GM18868 (cell line): ENCODE measurements around the gene LFNG.

ENCODE experiments used
- ATAC-seq: cut with Tn5 transposase; IDR thresholded peaks from one replicate; pipeline ENCODE4 v1.9.1; 2021; ENCODE audit warnings: mild to moderate bottlenecking, moderate library complexity; ENCODE audit not compliant: unreplicated experiment

LFNG gene

DNA sequence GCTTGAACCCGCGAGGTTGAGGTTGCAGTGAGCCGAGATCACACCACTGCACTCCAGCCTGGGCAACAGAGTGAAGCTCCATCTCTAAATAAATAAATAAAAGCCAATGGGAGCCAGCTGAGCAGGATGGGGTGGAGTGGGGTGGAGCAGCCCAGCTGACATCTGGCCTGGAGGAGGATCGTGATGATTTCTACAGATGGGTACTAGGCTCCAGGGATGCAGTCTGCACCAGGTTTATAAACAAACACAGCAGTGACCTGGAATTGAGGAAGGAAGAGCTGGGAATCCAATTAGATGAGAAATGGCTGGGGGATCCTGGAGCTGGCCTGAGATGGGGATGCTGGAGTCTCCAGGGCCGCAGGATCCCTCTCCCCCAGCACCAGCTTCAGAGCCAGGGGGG is 36.1 kb upstream of the LFNG start:
- ATAC-seq = no peak

DNA sequence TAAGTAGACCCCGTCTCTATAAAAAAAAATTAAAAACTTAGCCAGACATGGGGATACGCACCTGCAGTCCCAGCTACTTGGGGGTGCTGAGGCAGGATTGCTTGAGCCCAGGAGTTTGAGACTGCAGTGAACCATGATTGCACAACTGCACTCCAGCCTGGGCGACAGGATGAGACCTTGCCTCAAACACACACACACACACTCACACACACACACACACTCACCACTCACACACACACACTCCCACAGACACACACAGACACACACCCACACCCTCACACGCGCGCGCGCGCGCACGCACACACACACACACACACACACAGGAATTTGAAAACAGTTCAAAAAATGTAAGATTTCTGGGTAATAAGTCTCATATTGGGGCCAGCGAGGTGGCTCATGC is 34.7 kb upstream of the LFNG start:
- ATAC-seq = no peak

DNA sequence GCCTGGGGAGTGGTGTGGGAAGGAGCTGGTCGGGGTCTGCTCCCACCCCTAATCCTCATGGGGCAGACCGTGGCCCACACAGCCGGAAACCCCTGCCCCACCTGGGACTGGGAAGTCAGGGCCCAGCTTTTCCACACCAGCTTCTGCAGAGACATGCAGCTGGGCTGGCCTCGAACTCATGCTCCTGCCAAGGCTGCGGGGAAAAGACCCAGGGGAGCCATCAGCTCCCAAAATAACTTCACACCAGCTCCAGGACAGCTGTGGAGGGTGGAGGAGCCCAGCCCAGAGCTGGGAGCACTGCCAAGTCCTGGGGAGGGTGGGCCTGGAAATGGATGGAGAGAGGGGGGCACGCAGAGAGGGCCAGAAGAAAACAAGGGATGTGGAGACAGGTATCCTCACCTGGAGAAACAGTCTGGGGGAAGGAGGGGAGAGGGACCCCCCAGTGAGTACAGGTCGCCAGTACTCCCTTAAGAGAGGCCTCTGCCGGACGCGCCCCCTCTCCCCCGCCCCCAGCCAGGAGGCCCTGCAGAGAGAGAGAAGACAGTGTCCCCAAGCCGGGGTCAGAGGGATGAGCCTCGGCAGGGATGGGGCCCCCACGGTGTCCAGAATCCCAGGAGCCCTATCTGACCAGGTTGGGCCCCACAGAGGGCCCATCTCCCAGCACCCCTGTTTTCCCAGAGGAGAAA is 31.8 kb upstream of the LFNG start:
- no peak for ATAC-seq

DNA sequence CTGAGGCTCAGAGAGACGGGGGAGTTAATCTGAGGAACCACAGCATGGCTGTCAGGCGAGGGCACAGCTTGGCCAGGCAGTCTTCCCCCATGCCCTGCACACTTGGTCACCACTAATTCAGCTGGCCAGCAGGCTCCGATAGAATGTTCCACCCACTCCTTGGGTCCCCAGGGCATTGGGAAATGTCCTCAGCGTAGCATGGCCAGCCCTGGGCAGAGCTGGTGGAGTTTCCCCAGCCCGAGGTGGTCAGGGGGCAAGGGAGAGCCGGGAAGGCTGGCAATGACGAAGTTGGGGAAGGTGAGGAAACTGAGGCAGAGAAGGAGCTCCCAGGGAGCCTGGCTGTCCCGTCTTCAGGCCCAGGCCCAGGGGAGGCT is 31.3 kb upstream of the LFNG start:
- no peak for ATAC-seq

DNA sequence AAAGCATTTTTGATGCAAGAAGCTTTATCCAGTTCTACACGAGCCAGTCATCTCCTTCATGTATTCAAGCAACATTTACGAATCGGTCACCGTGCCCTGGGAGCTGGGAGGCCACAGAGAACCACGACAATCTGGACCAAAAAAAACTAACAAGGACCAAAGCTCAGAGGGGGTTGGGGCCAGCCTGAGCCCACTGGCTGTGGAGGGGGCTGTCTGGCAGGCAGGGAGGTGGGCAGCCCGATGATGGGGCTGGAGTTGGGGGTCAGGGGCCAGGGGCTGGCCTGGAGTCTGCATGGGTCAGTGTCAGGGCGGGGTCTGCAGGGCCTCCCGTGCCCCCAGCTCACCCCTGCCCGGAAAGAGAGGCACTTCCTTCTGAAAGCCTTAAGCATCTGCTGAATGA is 30.9 kb upstream of the LFNG start:
- ATAC-seq = no peak

DNA sequence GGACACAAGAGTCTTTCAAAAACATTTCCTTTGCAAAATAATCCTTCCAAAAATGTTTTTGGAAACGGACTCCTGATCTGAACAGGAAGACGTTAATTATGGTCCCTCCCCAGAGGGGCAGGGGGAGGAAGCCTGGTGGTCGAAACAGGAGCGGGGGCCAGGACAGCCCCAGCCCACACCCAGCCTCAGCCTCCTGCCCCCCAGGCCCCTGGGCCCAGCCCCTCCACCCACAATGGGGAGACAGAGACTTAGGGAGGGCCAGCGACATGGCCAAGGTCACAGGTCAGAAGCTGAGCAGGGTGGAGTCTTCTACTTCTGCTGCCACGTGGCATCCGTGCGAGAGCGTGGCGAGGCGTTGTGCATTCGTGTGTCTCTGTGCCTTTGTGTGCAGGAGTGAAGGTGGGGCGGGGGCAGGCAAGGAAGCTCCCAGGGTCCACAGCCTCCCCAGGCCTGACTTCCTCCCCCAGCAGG is 29.4 kb upstream of the LFNG start:
- ATAC-seq = no peak

DNA sequence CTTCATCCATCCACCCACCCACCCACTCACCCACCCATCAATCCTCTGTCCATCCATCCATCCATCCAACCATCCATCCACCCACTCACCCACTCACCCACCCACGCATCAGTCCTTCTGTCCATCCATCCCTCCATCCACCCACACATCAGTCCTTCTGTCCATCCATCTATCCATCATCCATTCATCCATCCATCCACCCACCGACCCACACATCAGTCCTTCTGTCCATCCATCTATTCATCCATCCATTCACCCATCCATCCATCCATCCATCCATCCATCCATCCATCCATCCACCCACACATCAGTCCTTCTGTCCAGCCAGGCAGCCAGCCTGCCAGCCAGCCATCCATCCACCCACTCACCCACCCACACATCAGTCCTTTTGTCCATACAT is 27.5 kb upstream of the LFNG start:
- no peak for ATAC-seq

DNA sequence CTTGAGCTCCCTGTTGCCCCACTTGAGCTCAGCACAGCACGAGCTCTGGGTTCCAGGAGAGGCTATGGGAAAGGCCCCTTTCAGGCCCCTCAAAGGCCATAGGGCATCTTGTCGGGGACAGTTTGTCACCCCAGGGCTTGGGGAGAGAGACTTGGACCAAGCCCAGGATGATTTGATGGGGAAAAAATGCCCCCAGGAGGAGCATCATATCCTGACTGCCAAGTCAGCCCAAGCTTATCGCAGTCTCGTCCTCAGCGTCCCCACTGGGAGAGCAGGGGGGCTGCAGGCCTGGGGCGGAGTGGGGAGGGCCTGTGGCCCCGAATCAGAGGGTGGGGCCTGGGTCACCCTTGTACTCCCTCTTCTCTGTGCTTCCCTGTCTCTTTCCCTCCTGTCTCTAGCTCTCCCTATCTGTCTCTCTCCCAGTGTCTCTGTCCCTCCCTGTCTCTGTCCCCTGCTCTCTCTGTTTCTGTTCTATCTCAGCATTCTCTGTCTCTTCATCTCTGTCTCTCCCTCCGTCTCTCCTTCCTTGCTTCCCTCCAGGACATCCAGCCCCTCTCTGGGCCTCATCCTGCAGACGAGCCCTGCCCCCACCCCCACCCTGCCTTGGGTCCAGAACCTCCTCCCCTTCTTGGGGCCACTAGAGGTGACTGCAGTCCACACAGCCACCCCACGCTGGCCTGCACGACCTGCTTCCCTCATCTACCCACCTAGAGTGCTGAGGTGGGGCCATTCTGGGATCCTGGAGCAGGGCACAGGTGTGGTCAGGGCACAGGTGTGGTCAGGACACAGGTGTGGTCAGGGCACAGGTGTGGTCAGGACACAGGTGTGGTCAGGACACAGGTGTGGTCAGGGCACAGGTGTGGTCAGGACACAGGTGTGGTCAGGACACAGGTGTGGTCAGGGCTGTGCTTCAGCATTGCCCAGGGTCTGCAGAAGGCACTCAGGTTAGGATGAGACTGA is 26.1 kb upstream of the LFNG start:
- ATAC-seq = no peak

DNA sequence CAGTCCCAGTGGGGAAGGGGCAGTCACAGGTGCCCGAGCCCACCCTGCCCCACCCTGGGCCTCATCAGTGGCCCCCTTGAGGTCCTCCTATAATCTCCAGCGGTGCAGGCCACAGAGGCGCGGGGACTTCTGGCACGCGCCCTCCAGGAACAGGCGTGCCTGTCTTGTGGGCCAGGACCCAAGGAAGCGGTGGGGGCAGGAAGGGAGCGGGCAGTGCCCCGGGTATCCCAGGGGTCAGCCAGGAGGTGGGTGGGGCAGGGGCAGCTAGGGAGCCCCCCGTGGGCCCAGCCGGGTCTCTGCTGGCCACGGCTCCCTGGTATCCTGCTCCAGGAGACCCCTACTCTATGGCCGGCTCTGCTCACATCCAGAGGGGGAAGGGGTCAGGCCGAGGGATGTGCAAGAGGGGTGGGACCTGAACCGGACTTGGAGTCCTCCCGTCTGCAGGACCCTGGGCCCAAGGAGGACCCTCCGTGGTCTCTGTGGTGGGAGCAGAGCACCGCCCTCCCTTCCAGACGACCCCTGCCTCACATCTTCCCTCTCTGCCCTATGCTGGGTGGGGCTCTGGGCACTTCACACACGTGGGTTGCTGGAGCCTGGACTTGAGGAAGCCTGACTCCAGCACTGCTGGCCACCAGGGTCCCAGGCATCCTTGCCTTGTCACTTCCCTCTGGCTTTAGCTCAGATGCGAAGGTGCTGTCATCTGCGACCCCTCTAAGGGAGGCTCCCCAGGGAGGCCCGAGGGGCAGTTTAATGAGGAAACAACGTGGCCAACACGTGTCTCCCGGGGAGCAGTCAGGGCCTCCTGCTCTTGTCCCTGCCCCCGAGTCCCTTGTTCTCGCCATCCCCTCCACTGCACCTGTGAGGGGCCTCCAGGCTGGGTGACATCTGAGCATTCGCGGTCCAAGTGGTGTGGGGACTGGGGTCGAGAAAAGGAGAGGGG is 25.1 kb upstream of the LFNG start:
- no peak for ATAC-seq

DNA sequence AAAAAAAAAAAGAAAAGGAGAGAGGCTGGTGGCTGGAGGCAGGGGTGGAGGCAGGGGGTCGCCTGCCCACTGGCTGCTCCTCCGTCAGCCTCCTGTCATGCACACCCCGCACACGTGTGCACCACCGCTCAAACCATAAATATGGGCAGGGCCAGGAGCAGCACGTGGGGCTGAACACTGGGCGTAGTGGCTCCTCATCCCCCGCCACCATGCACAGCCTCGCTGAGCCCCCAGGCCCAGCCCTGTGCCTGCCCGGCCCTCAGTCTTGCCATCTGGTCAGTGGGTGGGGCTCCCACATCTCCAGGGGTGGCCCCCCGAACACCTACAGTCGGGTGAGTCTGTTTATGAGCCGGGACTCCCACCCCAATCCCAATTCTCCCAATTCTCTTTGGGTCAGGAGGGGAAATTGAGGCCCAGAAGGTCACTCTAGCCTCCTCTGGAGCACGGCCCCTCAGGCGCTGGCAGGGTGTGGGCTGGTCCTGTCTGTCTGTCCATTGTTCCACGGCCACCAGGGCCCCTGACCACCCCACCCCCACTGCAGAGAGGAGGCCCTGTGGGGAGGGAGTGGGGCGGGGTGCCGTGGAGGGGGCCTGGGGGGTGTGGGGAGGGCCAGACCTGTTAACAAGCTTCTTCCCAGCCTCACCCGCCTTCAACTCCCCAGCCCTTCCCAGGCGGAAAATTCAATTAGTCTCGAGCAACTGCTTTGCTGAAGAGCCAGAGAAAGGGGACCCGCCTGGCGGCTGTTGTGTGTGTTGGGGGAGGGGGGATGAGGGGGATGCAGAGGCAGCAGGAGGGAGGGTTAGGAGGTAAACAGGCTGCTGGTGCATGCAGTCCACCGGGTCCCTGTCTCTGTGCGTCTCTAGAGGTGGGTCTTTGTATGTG is 23.9 kb upstream of the LFNG start:
- no peak for ATAC-seq

DNA sequence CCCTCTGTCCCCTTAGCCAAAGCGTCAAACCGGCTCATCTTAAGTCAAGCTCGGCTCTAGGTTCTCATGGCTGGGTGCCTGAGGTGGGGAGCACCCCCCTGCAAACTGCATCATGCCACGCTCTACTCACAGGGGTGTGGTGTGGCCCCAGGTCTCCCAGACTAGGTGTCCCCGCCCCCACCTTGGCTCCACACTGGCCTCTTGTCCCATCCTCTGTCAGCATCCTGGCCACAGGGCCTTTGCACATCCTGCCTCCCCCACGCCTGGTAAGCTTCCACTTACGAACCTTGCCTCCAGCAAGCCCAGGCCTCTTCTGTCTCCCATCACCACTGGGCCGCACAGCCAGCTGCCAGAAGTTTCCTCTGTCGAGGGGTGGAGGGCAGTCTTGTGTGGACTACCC is 23.2 kb upstream of the LFNG start:
- ATAC-seq = no peak

DNA sequence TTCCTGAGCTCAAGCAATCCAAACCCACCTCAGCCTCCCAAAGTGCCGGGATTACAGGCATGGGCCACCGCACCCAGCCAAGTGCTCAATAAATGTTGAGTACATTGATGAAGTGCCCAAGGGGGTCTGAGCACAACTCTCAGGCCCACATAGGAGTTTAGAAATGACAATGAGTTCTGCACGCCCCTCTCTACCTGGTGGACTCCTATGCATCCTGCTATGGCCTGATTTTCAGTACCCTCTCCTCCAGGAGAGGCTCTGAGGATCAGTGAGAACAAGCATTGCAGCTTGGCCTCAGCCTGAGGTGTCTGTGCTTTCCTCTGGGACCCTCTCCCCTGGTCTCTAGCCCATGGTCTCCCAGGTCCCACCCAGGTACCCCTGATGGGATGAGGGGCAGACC is 22.5 kb upstream of the LFNG start:
- ATAC-seq = no peak

DNA sequence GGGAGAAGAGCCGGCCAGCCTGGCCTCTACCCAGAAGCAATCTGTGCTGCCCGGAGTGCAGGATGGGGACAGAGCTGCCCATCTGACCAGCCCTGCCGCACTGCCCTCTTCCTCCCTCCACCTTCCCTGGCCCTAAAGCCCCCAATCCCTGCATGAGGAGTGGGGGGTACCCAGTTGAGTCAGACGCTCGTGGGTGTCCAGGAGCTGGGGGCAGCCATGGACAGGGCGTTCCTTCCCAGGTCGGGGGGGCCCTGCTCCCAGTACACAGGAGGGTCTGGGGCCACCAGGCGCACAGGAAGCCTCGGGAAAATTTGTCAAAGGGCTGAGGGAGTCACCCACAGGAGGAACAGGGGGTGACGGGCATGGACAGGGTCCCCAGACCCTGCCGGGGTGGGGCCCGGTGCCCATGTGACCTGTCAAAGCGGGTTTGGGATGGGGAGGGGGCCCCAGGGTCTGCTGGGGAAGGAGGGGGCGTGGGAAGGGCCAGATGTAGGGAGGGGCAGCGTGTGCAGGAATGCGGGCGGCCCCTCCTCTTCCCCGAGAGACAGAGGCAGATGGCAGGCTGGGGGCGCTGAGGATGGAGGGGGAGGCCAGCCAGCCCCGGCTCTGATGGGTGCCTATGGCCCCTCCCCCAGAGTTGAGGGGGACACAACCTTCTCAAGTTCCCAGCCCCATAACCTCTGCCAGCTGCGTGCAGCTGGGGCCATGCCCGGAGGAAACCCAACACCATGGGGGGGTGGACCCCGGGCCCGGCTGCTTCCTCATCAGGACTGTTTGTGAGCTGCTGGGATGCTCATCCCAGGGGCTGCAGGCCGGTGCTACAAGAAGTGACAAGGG is 21.9 kb upstream of the LFNG start:
- ATAC-seq = no peak

DNA sequence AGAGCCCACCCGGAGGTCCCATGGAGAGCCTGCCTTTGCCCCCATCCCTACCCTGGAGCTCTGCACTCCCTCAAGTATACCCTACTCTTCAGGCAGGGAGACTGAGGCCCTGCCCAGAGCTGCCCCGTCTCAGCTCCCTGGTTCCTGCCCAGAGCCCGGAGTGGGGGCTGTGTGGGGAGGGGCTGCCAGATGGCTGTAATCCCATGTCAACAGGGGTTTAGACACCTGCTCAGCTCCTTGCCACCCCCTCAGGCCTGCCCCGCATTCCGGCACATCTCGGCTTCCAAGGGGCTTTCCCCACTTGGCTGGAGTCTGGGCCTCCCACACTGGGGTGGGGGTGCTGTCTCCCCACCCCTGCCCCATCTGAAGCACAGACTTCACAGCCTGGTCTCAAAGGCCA is 20.9 kb upstream of the LFNG start:
- ATAC-seq = no peak

DNA sequence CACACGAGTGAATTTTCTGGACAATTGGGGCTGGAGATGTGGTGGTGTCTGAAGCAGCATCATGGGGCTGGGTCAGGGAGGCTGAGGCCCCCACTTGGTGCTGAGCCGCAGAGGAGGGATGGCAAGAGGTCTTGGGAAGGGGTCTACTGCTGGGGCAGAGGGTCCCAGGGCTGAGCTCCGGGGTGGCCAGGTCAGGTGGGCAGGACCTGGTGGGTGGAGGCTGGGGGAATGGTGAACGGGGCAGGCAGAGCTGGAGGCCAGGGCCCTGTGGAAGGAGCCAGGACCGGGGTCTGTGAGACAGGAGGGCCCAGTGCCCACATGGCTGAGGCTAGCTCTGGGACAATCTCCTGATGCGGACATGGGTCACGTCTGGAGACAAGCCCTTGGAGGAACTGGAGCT is 20.4 kb upstream of the LFNG start:
- ATAC-seq = no peak

DNA sequence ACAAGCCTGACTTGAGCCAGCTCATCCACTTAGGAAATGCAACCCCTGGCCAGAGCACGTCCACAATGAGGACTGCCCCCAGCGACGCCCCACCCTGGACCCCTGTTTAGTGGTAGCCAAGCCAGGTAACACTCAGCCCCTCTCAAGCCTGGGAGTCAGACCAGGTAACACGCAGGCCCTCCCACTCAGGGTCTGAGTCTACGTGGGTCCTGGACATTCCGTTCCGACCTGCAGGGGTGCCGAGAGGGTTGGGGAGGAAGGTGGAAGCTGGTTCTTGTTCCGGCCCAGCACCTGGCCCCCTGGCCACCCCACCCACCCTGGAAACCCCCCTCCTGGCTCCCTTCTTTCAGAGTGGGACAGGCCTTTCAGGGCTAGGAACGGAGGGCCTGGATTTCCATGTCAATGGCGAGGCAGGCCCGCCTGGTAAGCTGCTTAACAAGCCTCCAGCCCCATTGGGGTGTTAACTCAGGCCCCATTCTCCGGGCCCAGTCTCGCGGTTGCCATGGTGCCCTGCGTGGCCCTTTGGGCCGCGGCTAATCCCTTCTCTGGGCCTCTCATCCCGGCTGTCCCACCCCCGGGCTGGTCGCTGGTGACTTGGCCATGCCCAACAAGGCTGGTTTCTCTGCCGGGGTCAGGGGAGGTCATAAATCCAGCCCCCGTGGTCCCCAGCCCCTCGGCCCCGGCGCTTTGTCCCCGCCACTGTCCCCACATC is 19.7 kb upstream of the LFNG start:
- no peak for ATAC-seq

DNA sequence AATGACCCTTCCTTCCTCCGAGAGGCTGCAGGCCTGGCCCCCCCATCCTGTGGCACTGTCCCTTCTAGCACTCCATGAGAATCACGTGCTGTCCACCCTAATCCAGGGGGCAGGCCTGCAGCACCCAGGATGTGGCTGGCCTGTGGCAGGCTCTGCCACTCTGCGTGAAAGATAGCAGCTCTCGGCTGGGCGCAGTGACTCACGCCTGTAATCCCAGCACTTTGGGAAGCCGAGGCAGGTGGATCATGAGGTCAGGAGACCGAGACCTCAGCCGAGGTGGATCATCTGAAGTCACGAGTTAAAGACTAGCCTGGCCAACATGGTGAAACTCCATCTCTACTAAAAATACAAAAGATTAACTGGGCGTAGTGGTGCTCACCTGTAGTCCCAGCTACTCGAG is 18.9 kb upstream of the LFNG start:
- no peak for ATAC-seq

DNA sequence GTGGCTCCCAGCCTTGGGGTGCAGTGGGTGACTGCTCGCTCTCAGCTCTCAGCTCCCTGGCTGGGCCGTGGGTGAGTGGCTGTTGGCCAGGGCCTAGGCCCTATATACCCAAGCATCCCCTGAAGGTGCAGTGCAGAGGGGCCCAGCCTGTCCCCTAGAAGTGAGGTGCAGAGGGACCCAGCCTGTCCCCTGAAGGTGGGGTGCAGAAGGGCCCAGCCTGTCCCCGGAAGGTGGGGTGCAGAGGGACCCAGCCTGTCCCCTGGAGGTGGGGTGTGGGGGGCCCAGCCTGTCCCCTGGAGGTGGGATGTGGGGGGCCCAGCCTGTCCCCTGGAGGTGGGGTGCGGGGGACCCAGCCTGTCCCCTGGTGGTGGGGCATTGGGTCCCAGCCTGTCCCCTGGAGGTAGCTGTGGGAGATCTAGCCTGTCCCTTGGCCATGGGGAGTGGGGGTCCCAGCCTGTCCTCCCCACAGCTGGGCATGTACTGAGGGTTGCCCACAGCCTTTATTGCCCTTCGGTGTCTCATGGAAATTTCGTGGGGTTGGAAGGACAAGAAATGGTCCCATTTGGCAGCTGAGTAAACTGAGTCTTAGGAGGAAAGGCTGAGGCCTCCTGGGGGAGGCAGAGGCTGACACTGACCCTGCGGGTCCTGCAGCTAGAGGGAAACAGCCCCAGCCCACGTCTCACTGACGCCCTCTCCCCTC is 17.5 kb upstream of the LFNG start:
- ATAC-seq = no peak
